ENCODE measurements around the gene OPALIN.

The OPALIN gene

GRCh38 chr10:96325719-96326373, 33.0 kb downstream of the OPALIN start:
- TF ChIP-seq EZH2 (IDR thresholded peaks at IDR 0.05) (no peak), FOXP2 (optimal IDR thresholded peaks at IDR 0.05; ENCODE audit: control extremely low read depth, extremely low read length, insufficient read depth) (no peak), POLR2AphosphoS5 (IDR thresholded peaks at IDR 0.05; ENCODE audit: borderline replicate concordance, low read depth, low read length) (no peak)
- H3K36me3 ChIP-seq (ENCODE audit: insufficient read depth, low read length): no peaks in the 10 kb centered on the region
- H3K9ac ChIP-seq (ENCODE audit: insufficient read length): no peak overlapping the region
- no peak for DNase-seq (ENCODE audit: low read depth, low spot score)
- H3K4me3 ChIP-seq: no peak overlapping the region
- H3K9me3 ChIP-seq (ENCODE audit: low read depth, low read length): no peaks in the 10 kb centered on the region
- no peak overlapping the region for H3K27ac ChIP-seq

GRCh38 chr10:96324447-96324846, 34.4 kb downstream of the OPALIN start:
- Histone ChIP-seq H3K36me3 (ENCODE audit: insufficient read depth, low read length) (no peaks in the 10 kb centered on the region), H3K27ac (no peak overlapping the region), H3K4me3 (no peak overlapping the region), H3K9me3 (ENCODE audit: low read depth, low read length) (no peaks in the 10 kb centered on the region), H3K9ac (ENCODE audit: insufficient read length) (no peak overlapping the region)
- no peak for DNase-seq (ENCODE audit: low read depth, low spot score)
- TF ChIP-seq POLR2AphosphoS5 (IDR thresholded peaks at IDR 0.05; ENCODE audit: borderline replicate concordance, low read depth, low read length) (no peak), FOXP2 (optimal IDR thresholded peaks at IDR 0.05; ENCODE audit: control extremely low read depth, extremely low read length, insufficient read depth) (no peak), EZH2 (IDR thresholded peaks at IDR 0.05) (no peak)

GRCh38 chr10:96322275-96322674, 36.5 kb downstream of the OPALIN start:
- H3K36me3 ChIP-seq (ENCODE audit: insufficient read depth, low read length): no peaks in the 10 kb centered on the region
- no peak for TF ChIP-seq FOXP2 (optimal IDR thresholded peaks at IDR 0.05; ENCODE audit: control extremely low read depth, extremely low read length, insufficient read depth)
- no peak for TF ChIP-seq POLR2AphosphoS5 (IDR thresholded peaks at IDR 0.05; ENCODE audit: borderline replicate concordance, low read depth, low read length)
- H3K4me3 ChIP-seq: no peak overlapping the region
- no peak overlapping the region for H3K27ac ChIP-seq
- no peak for DNase-seq (ENCODE audit: low read depth, low spot score)
- no peaks in the 10 kb centered on the region for H3K9me3 ChIP-seq (ENCODE audit: low read depth, low read length)
- H3K9ac ChIP-seq (ENCODE audit: insufficient read length): no peak overlapping the region

GRCh38 chr10:96321822-96322221, 37.0 kb downstream of the OPALIN start:
- no peak for DNase-seq (ENCODE audit: low read depth, low spot score)
- no peaks in the 10 kb centered on the region for H3K36me3 ChIP-seq (ENCODE audit: insufficient read depth, low read length)
- no peak overlapping the region for H3K9ac ChIP-seq (ENCODE audit: insufficient read length)
- TF ChIP-seq FOXP2 (optimal IDR thresholded peaks at IDR 0.05; ENCODE audit: control extremely low read depth, extremely low read length, insufficient read depth) (no peak), POLR2AphosphoS5 (IDR thresholded peaks at IDR 0.05; ENCODE audit: borderline replicate concordance, low read depth, low read length) (no peak), EZH2 (IDR thresholded peaks at IDR 0.05) (no peak)
- H3K4me3 ChIP-seq: no peak overlapping the region
- no peak overlapping the region for H3K27ac ChIP-seq
- no peaks in the 10 kb centered on the region for H3K9me3 ChIP-seq (ENCODE audit: low read depth, low read length)

GRCh38 chr10:96319754-96320474, 38.9 kb downstream of the OPALIN start:
- no peak for DNase-seq (ENCODE audit: low read depth, low spot score)
- Histone ChIP-seq H3K27ac (no peak overlapping the region), H3K4me3 (no peak overlapping the region), H3K9me3 (ENCODE audit: low read depth, low read length) (no peaks in the 10 kb centered on the region), H3K9ac (ENCODE audit: insufficient read length) (no peak overlapping the region), H3K36me3 (ENCODE audit: insufficient read depth, low read length) (no peaks in the 10 kb centered on the region)
- TF ChIP-seq FOXP2 (optimal IDR thresholded peaks at IDR 0.05; ENCODE audit: control extremely low read depth, extremely low read length, insufficient read depth) (no peak), POLR2AphosphoS5 (IDR thresholded peaks at IDR 0.05; ENCODE audit: borderline replicate concordance, low read depth, low read length) (no peak), EZH2 (IDR thresholded peaks at IDR 0.05) (no peak)

GRCh38 chr10:96317067-96317833, 41.6 kb downstream of the OPALIN start:
- Histone ChIP-seq H3K9ac (ENCODE audit: insufficient read length) (no peak overlapping the region), H3K4me3 (no peak overlapping the region), H3K9me3 (ENCODE audit: low read depth, low read length) (no peaks in the 10 kb centered on the region), H3K27ac (no peak overlapping the region), H3K36me3 (ENCODE audit: insufficient read depth, low read length) (no peaks in the 10 kb centered on the region)
- no peak for DNase-seq (ENCODE audit: low read depth, low spot score)
- TF ChIP-seq EZH2 (IDR thresholded peaks at IDR 0.05) (no peak), POLR2AphosphoS5 (IDR thresholded peaks at IDR 0.05; ENCODE audit: borderline replicate concordance, low read depth, low read length) (no peak), FOXP2 (optimal IDR thresholded peaks at IDR 0.05; ENCODE audit: control extremely low read depth, extremely low read length, insufficient read depth) (no peak)

- Histone ChIP-seq H3K9me3 (ENCODE audit: low read depth, low read length) (no peaks in the 10 kb centered on the region), H3K4me3 (no peak overlapping the region), H3K9ac (ENCODE audit: insufficient read length) (no peak overlapping the region), H3K36me3 (ENCODE audit: insufficient read depth, low read length) (no peaks in the 10 kb centered on the region), H3K27ac (no peak overlapping the region)
- TF ChIP-seq EZH2 (IDR thresholded peaks at IDR 0.05) (no peak), FOXP2 (optimal IDR thresholded peaks at IDR 0.05; ENCODE audit: control extremely low read depth, extremely low read length, insufficient read depth) (no peak), POLR2AphosphoS5 (IDR thresholded peaks at IDR 0.05; ENCODE audit: borderline replicate concordance, low read depth, low read length) (no peak)
- no peak for DNase-seq (ENCODE audit: low read depth, low spot score)
These were observed 45.5 kb downstream of the OPALIN start for GRCh38 chr10:96313344-96313743.

- DNase-seq (ENCODE audit: low read depth, low spot score): peak; percentile 53
- Histone ChIP-seq H3K4me3 (no peak overlapping the region), H3K36me3 (ENCODE audit: insufficient read depth, low read length) (no peaks in the 10 kb centered on the region), H3K27ac (peak overlapping the region; percentile 71), H3K9ac (ENCODE audit: insufficient read length) (no peak overlapping the region), H3K9me3 (ENCODE audit: low read depth, low read length) (no peaks in the 10 kb centered on the region)
- TF ChIP-seq POLR2AphosphoS5 (IDR thresholded peaks at IDR 0.05; ENCODE audit: borderline replicate concordance, low read depth, low read length) (no peak), FOXP2 (optimal IDR thresholded peaks at IDR 0.05; ENCODE audit: control extremely low read depth, extremely low read length, insufficient read depth) (no peak), EZH2 (IDR thresholded peaks at IDR 0.05) (no peak)
These were observed 47.6 kb downstream of the OPALIN start for GRCh38 chr10:96311180-96311715.

Measured in SK-N-MC (cell line).